Amniotic epithelial cell (primary cell): ENCODE data around the gene PRCD.

Source experiments
- DNase-seq: peaks from one replicate; pipeline ENCODE4 v3.0.0-alpha.2; 2010; ENCODE audit warnings: low read depth

The PRCD gene, protein sequence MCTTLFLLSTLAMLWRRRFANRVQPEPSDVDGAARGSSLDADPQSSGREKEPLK

DNA sequence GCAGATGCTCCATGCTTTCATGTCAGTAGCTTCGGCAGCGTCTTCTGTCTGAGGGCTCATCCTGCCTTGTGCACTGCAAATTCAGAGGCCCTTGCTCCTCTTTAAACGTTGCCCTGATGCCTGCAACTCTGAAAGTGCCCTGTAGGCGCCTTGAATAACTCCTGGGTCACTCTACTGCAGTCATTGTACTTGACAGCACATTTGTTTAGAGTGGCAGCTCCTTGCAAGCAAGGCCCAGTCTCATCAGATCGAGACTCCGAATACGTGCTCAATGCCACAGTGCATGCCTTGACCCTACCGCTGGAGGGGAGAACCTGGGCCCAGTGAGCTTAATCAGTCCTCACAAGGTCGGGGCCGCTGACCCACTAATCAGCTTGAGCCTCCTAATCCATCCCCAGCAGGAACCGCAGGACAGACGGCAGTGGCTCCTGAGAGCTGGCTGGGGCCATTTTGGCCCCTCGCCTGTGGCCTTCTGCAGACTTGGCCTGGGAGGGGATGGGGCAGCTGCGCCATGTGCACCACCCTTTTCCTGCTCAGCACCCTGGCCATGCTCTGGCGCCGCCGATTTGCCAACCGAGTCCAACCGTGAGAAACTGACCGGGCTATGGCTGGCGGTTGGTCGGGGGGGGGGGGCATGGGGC is at the start of gene PRCD:
Gene PRCD, plus strand, starts transcription at position 414 of the 641 bp plus-strand sequence. Its CDS starts 98 bp downstream, at position 512.
- DNase-seq, result no peak

DNA sequence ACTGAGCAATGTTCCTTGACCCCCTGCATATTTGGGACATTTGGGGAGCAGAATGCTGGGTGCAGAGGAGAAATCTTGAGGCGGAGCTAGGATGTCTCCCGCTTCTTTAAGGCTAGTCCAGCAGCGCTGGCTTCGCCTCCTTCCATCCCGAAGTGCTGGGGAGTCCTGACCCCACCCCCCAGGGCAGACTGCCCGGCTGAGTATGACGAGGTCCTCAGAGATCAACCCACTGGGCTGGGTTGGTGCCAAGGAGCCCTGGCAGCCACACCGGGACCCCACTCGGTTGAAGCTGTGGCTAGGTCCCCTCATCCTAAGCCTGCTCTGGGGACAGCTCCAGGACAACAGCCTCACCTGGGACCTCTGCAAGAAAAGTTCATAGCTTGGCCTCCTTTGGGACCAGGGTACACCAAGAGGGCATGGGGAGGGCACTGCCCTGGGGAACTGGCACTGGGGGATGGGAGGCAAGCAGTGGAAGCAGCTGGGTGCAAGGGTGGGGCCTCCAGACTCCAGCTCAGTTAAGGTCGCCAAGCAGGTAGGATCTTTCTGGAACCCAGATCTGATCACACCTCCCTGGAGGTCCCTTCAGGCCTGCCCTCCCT is 49.6 kb upstream of the PRCD start:
- no peak for DNase-seq

DNA sequence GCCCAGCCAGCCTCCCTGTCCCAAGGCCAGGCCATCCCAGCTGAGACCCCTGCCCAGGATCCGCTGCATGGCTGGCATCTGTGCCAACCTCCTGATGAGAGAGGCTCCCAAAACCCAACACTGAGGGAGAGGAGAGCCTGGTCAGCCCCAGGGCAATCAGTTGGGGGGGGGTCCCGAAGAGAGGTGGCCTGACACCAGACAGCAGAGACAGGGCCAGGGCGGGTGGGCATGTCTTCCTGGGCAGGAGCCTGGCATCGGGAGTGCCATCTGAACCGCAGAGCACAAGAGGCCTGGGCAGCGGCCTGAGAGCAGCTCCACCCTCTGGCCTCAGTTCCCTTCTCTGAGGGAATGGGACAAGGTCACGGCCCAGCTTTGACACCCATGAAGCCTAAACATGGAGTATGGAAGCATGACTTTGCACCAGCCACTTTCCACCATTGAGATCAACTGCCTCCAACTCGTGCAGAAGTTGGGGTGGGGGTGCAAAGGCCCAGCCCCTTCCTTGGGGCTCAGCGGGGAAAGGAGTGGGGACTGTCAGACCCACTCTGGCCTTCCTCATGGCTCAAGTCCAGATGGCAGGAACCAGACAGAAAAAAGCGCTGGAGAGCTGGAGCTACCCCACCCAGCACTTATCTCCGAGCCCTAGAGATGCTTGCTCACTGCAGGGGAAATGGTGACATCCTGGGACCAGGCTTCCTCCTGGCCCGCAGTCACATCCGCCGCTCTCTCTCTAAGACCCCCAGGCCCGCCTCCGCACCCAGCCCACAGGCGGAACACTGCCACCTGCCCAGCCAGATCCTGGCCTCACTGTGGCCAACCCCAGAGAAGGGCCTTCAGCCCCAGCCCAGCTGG is 48.3 kb upstream of the PRCD start:
- DNase-seq, result no peak

GRCh38 chr17:76492123-76492988 is 47.5 kb upstream of the PRCD start:
- DNase-seq, result no peak

DNA sequence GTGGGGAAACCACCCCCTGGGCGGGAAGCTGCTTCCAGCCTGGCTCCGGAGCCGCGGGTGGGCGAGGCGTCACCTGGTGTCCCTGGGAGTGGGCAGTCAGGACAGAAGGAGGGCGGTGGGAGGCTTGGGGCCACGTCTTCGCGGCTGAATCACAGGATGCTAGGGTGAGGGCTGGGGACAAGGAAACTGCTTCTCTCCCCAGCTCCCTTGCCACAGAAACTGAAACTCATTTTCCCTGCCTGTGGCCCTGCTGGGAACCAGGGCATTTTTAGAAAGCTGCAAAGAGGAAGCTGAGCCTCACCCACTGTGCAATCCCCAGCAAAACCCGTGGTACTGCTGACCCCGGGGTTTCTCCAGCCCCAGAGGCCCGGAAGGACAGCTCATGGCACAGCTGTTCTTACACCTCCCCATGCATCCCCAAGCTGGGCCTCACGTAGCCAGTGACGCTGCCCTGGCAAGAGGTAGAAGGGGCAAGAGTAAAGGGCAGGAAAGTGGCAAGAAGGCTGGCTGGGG is 46.8 kb upstream of the PRCD start:
- DNase-seq, result peak; percentile 78

GRCh38 chr17:76493505-76494167 is 46.2 kb upstream of the PRCD start:
- no peak for DNase-seq

- DNase-seq, result no peak
Measured at GRCh38 chr17:76495663-76496400, 44.0 kb upstream of the PRCD start.

DNA sequence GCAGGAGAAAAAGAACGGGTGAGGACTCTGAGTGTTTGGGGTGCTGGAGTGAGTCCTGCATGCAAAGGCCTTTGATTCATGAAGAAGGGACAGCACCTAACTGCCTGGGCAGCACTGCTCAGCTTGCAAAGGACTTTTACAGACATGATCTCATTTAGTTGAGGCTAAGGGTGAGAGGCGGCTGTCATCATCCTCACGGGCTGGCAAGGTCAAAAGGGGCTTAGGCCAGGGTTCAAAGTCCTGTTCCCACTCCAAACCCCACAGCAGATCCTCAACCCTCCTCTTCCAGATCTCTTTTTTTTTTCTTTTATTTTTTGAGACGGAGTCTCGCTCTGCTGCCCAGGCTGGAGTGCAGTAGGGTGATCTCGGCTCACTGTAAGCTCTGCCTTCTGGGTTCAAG is 43.4 kb upstream of the PRCD start:
- no peak for DNase-seq

DNA sequence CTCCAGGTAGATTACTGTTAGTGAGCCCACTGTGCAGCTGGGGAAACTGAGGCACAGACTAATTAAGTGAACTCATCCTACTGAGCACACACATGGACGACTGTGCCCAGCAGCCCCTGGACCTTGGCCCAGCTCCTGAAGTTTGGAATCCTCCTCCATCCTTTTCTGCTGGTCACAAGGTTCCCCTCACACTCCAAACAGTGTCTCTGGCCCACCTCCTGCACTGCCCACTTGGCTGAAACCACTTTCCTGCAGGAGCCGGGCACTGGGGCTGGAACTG is 42.2 kb upstream of the PRCD start:
- no peak for DNase-seq

GRCh38 chr17:76497979-76498875 is 41.6 kb upstream of the PRCD start:
- DNase-seq, result peak; percentile 80

GRCh38 chr17:76498876-76499251 is 41.0 kb upstream of the PRCD start:
- DNase-seq, result no peak

- DNase-seq, result peak; percentile 19
Measured at GRCh38 chr17:76499267-76499667, 40.6 kb upstream of the PRCD start.

DNA sequence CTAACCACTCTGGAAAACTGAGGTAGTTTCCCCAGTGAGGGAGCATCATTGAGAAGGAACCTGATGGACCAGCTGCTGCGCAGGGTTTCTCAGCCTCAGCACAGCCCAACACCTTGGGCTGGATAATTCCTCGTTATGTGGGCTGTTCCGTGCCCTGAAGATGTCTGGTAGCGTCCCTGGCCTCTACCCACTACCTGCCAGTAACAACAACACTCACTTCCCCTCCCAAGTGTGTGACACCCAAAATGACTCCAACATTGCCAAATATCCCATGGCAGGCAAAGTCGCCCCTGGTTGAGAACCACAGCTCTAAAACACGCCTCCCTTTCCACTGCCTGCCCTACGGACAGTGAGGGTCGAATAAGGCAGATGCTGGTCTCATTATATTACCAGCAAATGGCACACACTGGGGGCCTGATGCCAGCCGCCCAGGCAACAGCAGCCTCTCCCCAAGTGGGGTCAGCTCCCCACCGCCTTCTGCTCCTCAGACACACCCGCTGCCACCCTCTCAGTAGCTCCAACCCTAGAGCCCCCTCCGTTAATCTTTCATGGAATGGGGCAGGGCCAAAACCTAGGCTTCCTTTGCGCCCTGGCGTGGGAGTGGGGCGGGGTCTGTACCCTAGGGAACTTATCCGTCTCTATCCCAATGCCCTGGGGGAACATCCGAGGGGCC is 39.6 kb upstream of the PRCD start:
- no peak for DNase-seq

- DNase-seq, result no peak
Measured at GRCh38 chr17:76500747-76501017, 39.2 kb upstream of the PRCD start.

DNA sequence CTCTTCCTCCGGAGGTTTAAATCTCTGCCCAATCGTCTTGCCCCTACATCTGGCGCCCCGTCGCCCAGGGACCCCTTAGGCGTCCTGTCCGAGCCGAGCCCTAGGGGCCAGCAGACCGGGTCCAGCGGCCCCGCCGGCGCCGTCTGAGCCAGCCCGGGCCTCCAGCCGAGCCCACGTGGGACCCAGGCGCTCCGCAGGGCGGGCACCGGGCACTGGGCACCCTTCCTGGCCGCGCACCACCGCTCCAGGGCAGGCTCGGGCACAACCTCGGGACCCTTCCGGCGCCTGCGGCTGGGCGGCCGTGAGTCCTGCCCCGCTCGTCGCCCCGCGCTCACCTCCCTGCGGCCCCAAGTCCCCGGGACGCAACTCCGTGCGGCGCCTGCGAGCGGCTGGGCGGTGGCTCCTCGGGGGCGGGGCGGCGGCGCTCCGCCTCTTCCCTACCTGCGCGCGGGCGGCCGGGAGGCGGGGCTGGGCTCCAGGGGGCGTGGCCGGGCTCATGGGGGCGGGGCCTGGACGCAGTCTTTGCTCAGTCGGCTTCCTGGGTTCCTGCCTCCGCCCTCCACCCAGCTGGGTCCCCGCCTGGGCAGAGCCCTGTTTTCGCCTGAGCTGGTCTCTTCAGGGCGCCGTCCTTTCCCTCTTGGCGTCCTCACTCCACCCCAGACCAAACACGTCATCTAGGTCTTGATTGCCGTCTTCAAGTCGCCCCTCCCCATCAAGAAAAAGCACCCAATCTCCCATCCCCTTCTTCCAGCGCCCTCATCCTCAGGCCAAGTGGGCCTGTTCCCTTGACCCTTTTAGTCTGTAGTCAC is 38.6 kb upstream of the PRCD start, which contains the start of gene RHBDF2:
Gene RHBDF2, minus strand, starts transcription at position 406 of the 809 bp plus-strand sequence. CDS start 19,899 bp downstream, outside the sequence.
- DNase-seq, result peak; percentile 50

- no peak for DNase-seq
Measured at GRCh38 chr17:76501827-76502307, 38.0 kb upstream of the PRCD start.

DNA sequence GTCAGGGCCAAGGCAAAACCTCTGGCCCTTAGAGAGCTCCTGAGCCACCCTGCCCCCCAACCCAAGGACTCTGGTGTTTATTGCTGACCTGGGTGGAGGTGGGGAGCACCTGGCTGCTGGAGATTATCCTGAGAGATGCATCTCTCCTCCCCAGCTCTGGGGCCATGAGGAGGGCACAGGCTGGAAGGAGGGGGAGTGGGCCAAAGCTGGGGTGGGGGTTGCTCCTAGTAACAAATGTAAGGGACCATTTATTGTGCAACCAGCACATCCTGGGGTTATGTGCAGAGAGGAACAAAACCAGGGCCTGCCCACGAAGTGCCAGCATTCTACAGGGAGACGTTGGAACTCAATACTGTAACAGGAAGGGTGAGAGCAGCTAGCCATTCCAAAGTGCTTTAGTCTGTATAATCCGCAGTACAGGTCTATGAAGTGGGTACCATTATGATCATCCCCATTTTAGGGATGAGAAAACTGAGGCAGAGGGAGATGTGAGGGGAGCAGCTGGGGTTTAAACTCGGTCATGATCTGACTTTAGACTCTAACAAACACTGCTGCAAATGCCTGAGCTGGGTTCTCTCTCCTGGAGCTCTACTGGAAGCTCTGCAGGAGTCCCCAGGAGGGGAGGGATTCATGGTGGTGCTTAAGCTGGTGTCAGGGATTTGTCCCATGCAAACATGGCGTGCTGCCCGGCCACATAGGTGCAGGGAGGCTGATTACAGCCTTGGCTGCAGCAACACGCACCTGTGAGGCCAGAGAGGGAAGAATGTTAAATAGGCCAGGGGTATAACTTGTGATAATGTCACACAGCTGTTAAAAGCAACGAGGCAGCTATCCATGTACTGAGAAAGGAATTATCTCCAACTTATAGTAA is 37.3 kb upstream of the PRCD start:
- no peak for DNase-seq
